Effector CD4-positive, alpha-beta T cell (primary cell): ENCODE results near the gene NUP210L.
"Not testable (repeated sequence)": the region's sequence is repeated elsewhere in the genome, so short reads cannot be mapped to it uniquely, and the experiment has no call there.

Experiments used
- DNase-seq: peaks from one replicate; pipeline ENCODE4 v3.0.0-alpha.2; 2020

The NUP210L gene

GRCh38 chr1:153987621-153988020 lies 167.3 kb downstream of the NUP210L start:
- no peak for DNase-seq

- no peak for DNase-seq
Observed at GRCh38 chr1:153985941-153986761, 168.7 kb downstream of the NUP210L start, which contains the start of gene RAB13. Gene RAB13, minus strand, starts transcription at chr1:153986339. Its CDS starts 103 bp downstream, at chr1:153986236.

GRCh38 chr1:153985341-153985912 lies 169.4 kb downstream of the NUP210L start:
- no peak for DNase-seq

- no peak for DNase-seq
Observed at GRCh38 chr1:153984123-153984894, 170.6 kb downstream of the NUP210L start.

GRCh38 chr1:153981735-153982134 lies 173.1 kb downstream of the NUP210L start:
- not testable (repeated sequence) for DNase-seq

- not testable (repeated sequence) for DNase-seq
Observed at GRCh38 chr1:153979091-153979490, 175.8 kb downstream of the NUP210L start.

- no peak for DNase-seq
Observed at GRCh38 chr1:153978274-153978909, 176.5 kb downstream of the NUP210L start.

- DNase-seq, result peak; percentile 86
Observed at GRCh38 chr1:153977250-153978240, 177.3 kb downstream of the NUP210L start, which contains the start of gene JTB. Gene JTB, minus strand, starts transcription at chr1:153977674. Its CDS starts 422 bp downstream, at chr1:153977252.

- no peak for DNase-seq
Observed at GRCh38 chr1:153976819-153977249, 178.0 kb downstream of the NUP210L start.

- DNase-seq, result no peak
Observed at GRCh38 chr1:153973525-153973924, 181.3 kb downstream of the NUP210L start.

- no peak for DNase-seq
Observed at GRCh38 chr1:153973071-153973470, 181.8 kb downstream of the NUP210L start.

GRCh38 chr1:153970346-153970745 lies 184.5 kb downstream of the NUP210L start:
- no peak for DNase-seq

- DNase-seq, result no peak
Observed at GRCh38 chr1:153968972-153969371, 185.9 kb downstream of the NUP210L start.

- no peak for DNase-seq
Observed at GRCh38 chr1:153968408-153968807, 186.5 kb downstream of the NUP210L start.

GRCh38 chr1:153968000-153968363 lies 186.9 kb downstream of the NUP210L start:
- DNase-seq, result no peak

- peak; percentile 81 for DNase-seq
Observed at GRCh38 chr1:153967107-153967999, 187.5 kb downstream of the NUP210L start, which contains the start of gene CREB3L4. Gene CREB3L4, plus strand, starts transcription at chr1:153967902. Its CDS starts 624 bp downstream, at chr1:153968526.

GRCh38 chr1:153963850-153964331 lies 191.0 kb downstream of the NUP210L start:
- no peak for DNase-seq

GRCh38 chr1:153963030-153963849 lies 191.6 kb downstream of the NUP210L start, which contains the start of gene SLC39A1:
Gene SLC39A1, minus strand, starts transcription at chr1:153963537. Its CDS starts 822 bp downstream, at chr1:153962715.
- peak; percentile 95 for DNase-seq
